Measurements from ENCODE around the gene AFP.

DNA sequence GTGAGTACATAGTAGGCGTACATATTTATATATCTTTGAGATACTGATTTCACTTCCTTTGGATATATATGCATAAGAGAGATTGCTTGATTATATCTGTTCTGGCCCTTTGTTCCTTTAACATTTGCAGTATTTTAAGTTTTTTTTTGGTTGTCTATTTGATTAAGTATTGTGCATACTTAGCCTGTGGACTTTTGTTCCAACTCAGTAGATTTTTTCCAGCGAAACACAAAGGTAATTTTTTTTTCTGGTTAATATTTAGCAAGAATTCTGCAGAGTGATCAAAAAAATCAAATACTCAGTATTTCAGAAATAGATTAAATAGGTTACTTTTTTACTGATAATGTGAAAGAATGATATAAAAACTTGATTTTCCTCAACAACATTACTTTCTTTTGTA is 45.3 kb downstream of the AFP start, which contains the start of gene AFM:
- TF ChIP-seq, protein P1, sequence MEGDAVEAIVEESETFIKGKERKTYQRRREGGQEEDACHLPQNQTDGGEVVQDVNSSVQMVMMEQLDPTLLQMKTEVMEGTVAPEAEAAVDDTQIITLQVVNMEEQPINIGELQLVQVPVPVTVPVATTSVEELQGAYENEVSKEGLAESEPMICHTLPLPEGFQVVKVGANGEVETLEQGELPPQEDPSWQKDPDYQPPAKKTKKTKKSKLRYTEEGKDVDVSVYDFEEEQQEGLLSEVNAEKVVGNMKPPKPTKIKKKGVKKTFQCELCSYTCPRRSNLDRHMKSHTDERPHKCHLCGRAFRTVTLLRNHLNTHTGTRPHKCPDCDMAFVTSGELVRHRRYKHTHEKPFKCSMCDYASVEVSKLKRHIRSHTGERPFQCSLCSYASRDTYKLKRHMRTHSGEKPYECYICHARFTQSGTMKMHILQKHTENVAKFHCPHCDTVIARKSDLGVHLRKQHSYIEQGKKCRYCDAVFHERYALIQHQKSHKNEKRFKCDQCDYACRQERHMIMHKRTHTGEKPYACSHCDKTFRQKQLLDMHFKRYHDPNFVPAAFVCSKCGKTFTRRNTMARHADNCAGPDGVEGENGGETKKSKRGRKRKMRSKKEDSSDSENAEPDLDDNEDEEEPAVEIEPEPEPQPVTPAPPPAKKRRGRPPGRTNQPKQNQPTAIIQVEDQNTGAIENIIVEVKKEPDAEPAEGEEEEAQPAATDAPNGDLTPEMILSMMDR (IDR thresholded peaks at IDR 0.05), result no peak
- TF ChIP-seq MAZ (IDR thresholded peaks at IDR 0.05; ENCODE audit: borderline replicate concordance, low read depth, low read length), result no peak
- no peak for TF ChIP-seq ZNF302 (CRISPR knock-in tag; IDR thresholded peaks at IDR 0.05)
- no peak for TF ChIP-seq POLR2A (IDR thresholded peaks at IDR 0.05; ENCODE audit: low read length)
- TF ChIP-seq, protein P2, sequence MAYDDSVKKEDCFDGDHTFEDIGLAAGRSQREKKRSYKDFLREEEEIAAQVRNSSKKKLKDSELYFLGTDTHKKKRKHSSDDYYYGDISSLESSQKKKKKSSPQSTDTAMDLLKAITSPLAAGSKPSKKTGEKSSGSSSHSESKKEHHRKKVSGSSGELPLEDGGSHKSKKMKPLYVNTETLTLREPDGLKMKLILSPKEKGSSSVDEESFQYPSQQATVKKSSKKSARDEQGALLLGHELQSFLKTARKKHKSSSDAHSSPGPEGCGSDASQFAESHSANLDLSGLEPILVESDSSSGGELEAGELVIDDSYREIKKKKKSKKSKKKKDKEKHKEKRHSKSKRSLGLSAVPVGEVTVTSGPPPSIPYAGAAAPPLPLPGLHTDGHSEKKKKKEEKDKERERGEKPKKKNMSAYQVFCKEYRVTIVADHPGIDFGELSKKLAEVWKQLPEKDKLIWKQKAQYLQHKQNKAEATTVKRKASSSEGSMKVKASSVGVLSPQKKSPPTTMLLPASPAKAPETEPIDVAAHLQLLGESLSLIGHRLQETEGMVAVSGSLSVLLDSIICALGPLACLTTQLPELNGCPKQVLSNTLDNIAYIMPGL (CRISPR knock-in tag; IDR thresholded peaks at IDR 0.05; ENCODE audit: borderline replicate concordance), result no peak
